Measurements from ENCODE around the gene MTX1. TPM values are rescaled to one million over a fixed set of nuclear protein-coding genes. Genes with fewer than 3 reads are reported as not detected.

The MTX1 gene
- total and polyA plus RNA-seq, 2 experiments from 2014 or later = 77.7 to 106 TPM

GRCh38 chr1:155196103-155196892, 12.2 kb upstream of the MTX1 start:
- Histone ChIP-seq H3K79me2 (replicated peaks; ENCODE audit: insufficient read depth) (peaks cover 29% of the 10 kb centered on the region), H3F3A (replicated peaks; ENCODE audit: low read depth) (peaks cover 50% of the 10 kb centered on the region), H3K4me1 (ENCODE audit: insufficient read depth) (peaks cover 21% of the 10 kb centered on the region), H3K27me3 (ENCODE audit: insufficient read depth) (no peaks in the 10 kb centered on the region), H4K20me1 (replicated peaks; ENCODE audit: insufficient read depth) (peaks cover 32% of the 10 kb centered on the region), H2AFZ (no peak overlapping the region), H3K27ac (ENCODE audit: low read depth) (peak overlapping the region; percentile 97), H3K36me3 (ENCODE audit: insufficient read depth) (peaks cover 44% of the 10 kb centered on the region), H3K4me2 (peak overlapping the region; percentile 91), H3K4me3 (peak overlapping the region; percentile 99), H3K9me2 (ENCODE audit: insufficient read depth) (no peaks in the 10 kb centered on the region)
- H3K27ac Mint-ChIP-seq = peak overlapping the region; percentile 98
- TF ChIP-seq ZNF462 (CRISPR knock-in tag; IDR thresholded peaks at IDR 0.05) (no peak), CREB1 (CRISPR knock-in tag; IDR thresholded peaks at IDR 0.05; ENCODE audit: low read depth) (0 out of 2 replicates have a peak, but pooled peaks have one; percentile 14), ETS1 (IDR thresholded peaks at IDR 0.05) (peak; percentile 61; the same call in 1 of the 2 replicates), JUNB (IDR thresholded peaks at IDR 0.05; ENCODE audit: unreplicated experiment) (no peak), STAT1 (IDR thresholded peaks at IDR 0.05; ENCODE audit: unreplicated experiment) (no peak), EZH2 (IDR thresholded peaks at IDR 0.05; ENCODE audit: low read depth, unreplicated experiment) (no peak), ZNF114 (CRISPR knock-in tag; IDR thresholded peaks at IDR 0.05) (no peak), NANOG (IDR thresholded peaks at IDR 0.05; ENCODE audit: borderline replicate concordance) (no peak; the same call in 1 of the 2 replicates), POLR2AphosphoS5 (IDR thresholded peaks at IDR 0.05; ENCODE audit: low read depth) (peak; percentile 68), REST (IDR thresholded peaks at IDR 0.05; ENCODE audit: unreplicated experiment) (no peak), ZNF331 (CRISPR knock-in tag; IDR thresholded peaks at IDR 0.05; ENCODE audit: low read depth) (no peak; the same call in 1 of the 2 replicates), EZH2phosphoT487 (IDR thresholded peaks at IDR 0.05; ENCODE audit: unreplicated experiment) (no peak), CTCF (conservative IDR thresholded peaks at IDR 0.05; ENCODE audit: low read depth in 2 of 2) (no peak)
- ATAC-seq (peak; percentile 41), DNase-seq (ENCODE audit: low spot score) (peak; percentile 99)
- H3K36me3 Mint-ChIP-seq (ENCODE audit: low read depth) = peaks cover 61% of the 10 kb centered on the region
- peaks cover 34% of the 10 kb centered on the region for H3K4me1 Mint-ChIP-seq
- H3K4me3 Mint-ChIP-seq = peak overlapping the region; percentile 97
- peaks cover 3% of the 10 kb centered on the region; the same call in 1 of the 3 replicates for H3K9me3 Mint-ChIP-seq
- H3K27me3 Mint-ChIP-seq (ENCODE audit: insufficient read depth, low read depth, poor library complexity) = peaks cover 57% of the 10 kb centered on the region
